Activated T-cell treated with anti-CD3 and anti-CD28 coated beads, Interleukin-2, amount 50 U/mL, for 24 hours (primary cell): ENCODE measurements around the gene ZC3H4.

Experiments used
- DNase-seq: peaks from one replicate; pipeline ENCODE4 v3.0.0-alpha.2; 2020
- H3K27ac Mint-ChIP-seq: 2 replicates; pipeline ENCODE4 v1.8.0; 2020; ENCODE audit warnings: mild to moderate bottlenecking, mixed read lengths
- H3K27me3 Mint-ChIP-seq: 2 replicates; pipeline ENCODE4 v1.8.0; 2020; ENCODE audit warnings: mixed read lengths
- H3K36me3 Mint-ChIP-seq: 2 replicates; pipeline ENCODE4 v1.8.0; 2020; ENCODE audit warnings: low read depth, mixed read lengths
- H3K4me1 Mint-ChIP-seq: 2 replicates; pipeline ENCODE4 v1.8.0; 2020; ENCODE audit warnings: low read depth, mixed read lengths
- H3K4me3 Mint-ChIP-seq: 2 replicates; pipeline ENCODE4 v1.8.0; 2020; ENCODE audit warnings: mild to moderate bottlenecking, moderate library complexity, mixed read lengths
- H3K9me3 Mint-ChIP-seq: 2 replicates; pipeline ENCODE4 v1.8.0; 2020; ENCODE audit warnings: mixed read lengths

ZC3H4 gene

DNA sequence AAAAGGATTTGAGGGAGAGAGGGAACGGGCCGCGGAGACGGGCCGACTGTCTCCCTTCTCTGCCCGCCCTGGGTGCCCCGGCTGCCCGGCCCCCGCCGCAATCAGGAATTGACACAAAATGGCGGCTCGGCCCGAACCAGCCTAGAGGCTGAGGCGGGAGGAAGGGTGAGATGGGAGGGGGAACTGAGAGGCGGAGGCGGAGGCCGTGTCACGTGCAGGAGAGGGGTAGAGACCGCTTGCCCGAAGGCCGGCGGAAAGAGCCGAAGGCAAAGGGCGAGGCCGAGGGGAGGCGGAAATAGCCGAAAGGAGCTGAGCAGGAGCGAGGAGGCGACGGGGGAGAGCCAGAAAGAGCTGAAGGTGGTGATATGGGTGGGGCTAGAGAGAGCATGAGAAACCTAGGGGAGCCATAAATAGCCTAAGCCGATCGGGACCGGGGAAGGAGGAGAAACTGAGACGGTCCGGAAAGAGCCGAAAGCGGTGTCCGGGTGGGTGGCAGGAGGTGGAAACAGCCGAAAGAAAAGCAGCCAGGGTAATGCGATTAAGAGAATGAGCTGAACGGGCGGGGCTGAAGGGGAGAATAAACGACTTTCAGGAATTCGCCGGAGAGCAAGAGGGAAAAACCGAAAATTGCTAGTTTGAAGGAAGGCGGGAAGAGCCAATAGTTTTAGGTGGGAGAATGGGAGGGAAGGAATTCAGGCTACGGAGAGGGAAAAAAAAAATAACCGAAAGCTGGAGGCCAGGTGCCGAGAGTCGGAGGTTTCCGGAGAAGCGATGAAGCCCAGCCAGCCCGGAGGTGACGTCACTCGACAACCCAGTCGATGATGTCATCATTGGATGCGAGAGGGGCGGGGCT, at the start of gene ZC3H4:
Gene ZC3H4, minus strand, starts transcription at position 780 of the 853 bp plus-strand sequence. CDS start 1,192 bp downstream, outside the sequence.
- Mint-ChIP-seq H3K36me3 (peaks cover 44% of the 10 kb centered on the region), H3K4me1 (peaks cover 29% of the 10 kb centered on the region), H3K9me3 (no peaks in the 10 kb centered on the region), H3K4me3 (peak within 1 kb of the TSS; percentile 93), H3K27ac (peak within 1 kb of the TSS; percentile 100), H3K27me3 (no peaks in the 10 kb centered on the region)
- peak; percentile 99 for DNase-seq

GRCh38 chr19:47161876-47162489, 48.4 kb upstream of the ZC3H4 start:
- H3K4me3 Mint-ChIP-seq = no peak overlapping the region
- no peaks in the 10 kb centered on the region for H3K9me3 Mint-ChIP-seq
- H3K4me1 Mint-ChIP-seq = peaks cover 56% of the 10 kb centered on the region
- H3K36me3 Mint-ChIP-seq = peaks cover 78% of the 10 kb centered on the region
- H3K27ac Mint-ChIP-seq = peak overlapping the region; percentile 22
- no peak for DNase-seq
- no peaks in the 10 kb centered on the region for H3K27me3 Mint-ChIP-seq

DNA sequence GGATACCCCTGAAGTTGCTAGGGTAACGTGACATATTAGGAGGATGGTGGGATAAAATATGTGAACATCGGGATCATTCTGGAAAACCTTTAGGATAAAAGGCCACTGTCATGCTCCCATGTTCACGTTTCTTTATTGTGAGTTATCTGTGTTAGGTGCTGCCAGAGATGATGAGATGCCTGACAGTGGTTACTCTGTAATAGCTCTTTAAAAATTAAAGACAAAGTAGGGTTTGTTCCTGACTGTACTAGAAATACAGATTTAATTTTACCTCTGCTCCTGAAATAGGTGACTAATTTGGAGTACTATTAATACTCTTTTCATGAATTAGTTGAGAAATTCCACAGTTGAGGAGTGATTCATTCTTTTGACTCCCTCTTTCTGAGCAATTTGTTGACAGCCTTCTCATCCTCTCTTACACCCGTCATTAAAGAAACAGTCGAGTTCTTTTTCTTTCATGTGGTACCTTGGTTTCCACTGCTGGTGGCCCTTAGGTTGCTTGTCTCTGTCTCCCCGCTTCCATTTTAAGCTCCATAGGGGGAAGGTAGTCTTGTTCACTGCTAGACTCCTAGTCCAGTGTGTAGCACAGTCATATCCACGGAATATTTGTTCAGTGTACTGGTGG, 45.4 kb upstream of the ZC3H4 start:
- H3K27ac Mint-ChIP-seq = peak overlapping the region; percentile 88
- peaks cover 69% of the 10 kb centered on the region for H3K4me1 Mint-ChIP-seq
- H3K4me3 Mint-ChIP-seq = peak overlapping the region; percentile 34
- H3K36me3 Mint-ChIP-seq = peaks cover 83% of the 10 kb centered on the region
- no peaks in the 10 kb centered on the region for H3K27me3 Mint-ChIP-seq
- no peaks in the 10 kb centered on the region for H3K9me3 Mint-ChIP-seq
- no peak for DNase-seq

DNA sequence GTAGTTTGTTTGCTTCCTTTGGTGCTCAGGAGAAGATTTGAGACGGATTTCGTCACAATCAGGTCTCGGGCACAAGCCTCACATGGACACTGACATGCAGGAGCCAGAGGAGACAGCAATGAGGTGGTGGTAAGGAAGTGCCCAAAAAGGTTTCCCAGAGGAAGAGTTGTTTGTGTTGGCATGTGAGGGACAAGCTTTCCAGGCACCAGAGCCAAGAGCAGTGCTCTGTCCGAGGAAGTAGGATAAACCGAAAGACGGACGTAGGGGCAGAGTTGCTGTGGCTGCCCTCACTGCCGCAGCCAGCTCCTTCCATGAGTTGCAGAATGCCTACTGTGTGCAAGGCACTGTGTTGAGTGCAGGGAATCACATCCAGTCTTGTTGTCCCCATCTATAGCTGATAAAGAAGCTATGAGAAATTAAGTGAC, 44.8 kb upstream of the ZC3H4 start:
- no peak for DNase-seq
- no peaks in the 10 kb centered on the region for H3K9me3 Mint-ChIP-seq
- peaks cover 69% of the 10 kb centered on the region for H3K4me1 Mint-ChIP-seq
- H3K27me3 Mint-ChIP-seq = no peaks in the 10 kb centered on the region
- peaks cover 89% of the 10 kb centered on the region for H3K36me3 Mint-ChIP-seq
- H3K4me3 Mint-ChIP-seq = peak overlapping the region; percentile 34
- H3K27ac Mint-ChIP-seq = peak overlapping the region; percentile 88

GRCh38 chr19:47157431-47158321, 44.1 kb upstream of the ZC3H4 start:
- H3K27me3 Mint-ChIP-seq = no peaks in the 10 kb centered on the region
- H3K36me3 Mint-ChIP-seq = peaks cover 93% of the 10 kb centered on the region
- DNase-seq = no peak
- H3K27ac Mint-ChIP-seq = peak overlapping the region; percentile 88
- no peaks in the 10 kb centered on the region for H3K9me3 Mint-ChIP-seq
- peaks cover 74% of the 10 kb centered on the region for H3K4me1 Mint-ChIP-seq
- peak overlapping the region; percentile 55 for H3K4me3 Mint-ChIP-seq

- H3K36me3 Mint-ChIP-seq = peaks cover 93% of the 10 kb centered on the region
- no peak for DNase-seq
- H3K27ac Mint-ChIP-seq = peak overlapping the region; percentile 88
- no peaks in the 10 kb centered on the region for H3K27me3 Mint-ChIP-seq
- peaks cover 72% of the 10 kb centered on the region for H3K4me1 Mint-ChIP-seq
- H3K9me3 Mint-ChIP-seq = no peaks in the 10 kb centered on the region
- peak overlapping the region; percentile 55 for H3K4me3 Mint-ChIP-seq
Measured at GRCh38 chr19:47156861-47157430, 43.4 kb upstream of the ZC3H4 start.

DNA sequence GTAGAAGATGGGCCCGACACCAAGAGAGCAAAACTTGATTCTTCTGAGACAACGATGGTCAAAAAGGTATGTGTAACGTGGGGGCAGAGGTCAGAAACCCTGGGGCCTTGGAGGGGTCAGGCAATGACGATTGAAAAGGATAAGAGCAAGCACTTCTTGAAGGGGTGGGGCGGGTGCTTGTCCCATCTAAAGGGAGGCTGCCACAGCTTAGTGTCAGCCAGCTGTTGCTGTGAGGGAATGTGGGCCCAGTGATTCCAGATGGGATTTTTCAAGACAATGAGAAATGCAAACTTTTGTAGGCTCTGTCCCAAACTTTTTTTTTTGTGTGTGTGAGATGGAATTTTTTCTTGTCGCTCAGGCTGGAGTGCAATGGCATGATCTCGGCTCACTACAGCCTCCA, 41.6 kb upstream of the ZC3H4 start:
- Mint-ChIP-seq H3K36me3 (peaks cover 95% of the 10 kb centered on the region), H3K4me1 (peaks cover 64% of the 10 kb centered on the region), H3K9me3 (no peaks in the 10 kb centered on the region), H3K4me3 (no peak overlapping the region), H3K27ac (no peak overlapping the region), H3K27me3 (no peaks in the 10 kb centered on the region)
- DNase-seq = no peak

- no peaks in the 10 kb centered on the region for H3K9me3 Mint-ChIP-seq
- no peak overlapping the region for H3K4me3 Mint-ChIP-seq
- no peak overlapping the region for H3K27ac Mint-ChIP-seq
- H3K36me3 Mint-ChIP-seq = peaks cover 97% of the 10 kb centered on the region
- peaks cover 58% of the 10 kb centered on the region for H3K4me1 Mint-ChIP-seq
- DNase-seq = no peak
- no peaks in the 10 kb centered on the region for H3K27me3 Mint-ChIP-seq
Measured at GRCh38 chr19:47153266-47153665, 39.7 kb upstream of the ZC3H4 start.

GRCh38 chr19:47152632-47153031, 39.1 kb upstream of the ZC3H4 start:
- peaks cover 56% of the 10 kb centered on the region for H3K4me1 Mint-ChIP-seq
- H3K27ac Mint-ChIP-seq = no peak overlapping the region
- no peaks in the 10 kb centered on the region for H3K9me3 Mint-ChIP-seq
- peaks cover 97% of the 10 kb centered on the region for H3K36me3 Mint-ChIP-seq
- no peak for DNase-seq
- H3K27me3 Mint-ChIP-seq = no peaks in the 10 kb centered on the region
- no peak overlapping the region for H3K4me3 Mint-ChIP-seq

DNA sequence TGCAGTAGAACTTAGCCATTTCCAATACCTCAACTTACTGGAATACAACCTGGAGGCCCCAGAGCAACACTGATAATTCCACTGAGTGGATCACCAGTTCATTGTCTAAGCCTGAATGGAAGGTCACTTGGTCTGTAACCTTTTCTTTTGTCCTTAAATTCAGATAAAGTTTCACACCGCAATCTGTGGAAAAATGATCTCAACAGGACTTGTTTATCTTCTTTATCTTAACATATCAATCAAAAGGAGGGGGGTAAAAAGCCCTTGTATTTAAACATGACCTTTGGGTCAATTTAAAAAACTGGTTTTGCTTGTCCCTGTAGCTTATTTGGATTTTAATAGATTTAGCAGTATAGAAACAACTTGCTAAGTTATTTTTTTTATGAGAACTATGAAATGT, 38.6 kb upstream of the ZC3H4 start:
- H3K4me3 Mint-ChIP-seq = no peak overlapping the region
- no peaks in the 10 kb centered on the region for H3K27me3 Mint-ChIP-seq
- H3K27ac Mint-ChIP-seq = no peak overlapping the region
- H3K4me1 Mint-ChIP-seq = peaks cover 54% of the 10 kb centered on the region
- H3K36me3 Mint-ChIP-seq = peaks cover 95% of the 10 kb centered on the region
- no peaks in the 10 kb centered on the region for H3K9me3 Mint-ChIP-seq
- DNase-seq = no peak

DNA sequence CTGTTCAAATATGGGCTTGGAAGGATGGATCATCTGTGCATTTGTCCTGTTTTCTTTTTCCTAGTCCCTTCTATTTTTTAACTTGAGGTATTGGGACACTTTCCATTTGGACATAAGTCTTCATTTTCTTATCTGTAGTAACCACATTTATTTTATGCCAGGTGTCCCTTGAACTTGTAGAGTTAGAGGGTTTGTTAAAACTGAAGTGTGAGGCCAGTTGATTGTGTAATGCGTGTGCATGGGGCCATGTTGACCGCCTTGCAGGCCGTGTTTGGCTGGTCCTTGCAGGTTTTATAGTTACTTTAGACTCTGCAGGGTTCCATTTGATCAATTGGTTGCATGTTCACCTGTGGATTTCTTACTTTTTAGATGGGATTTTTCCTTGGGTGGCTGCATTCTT, 38.1 kb upstream of the ZC3H4 start:
- no peak for DNase-seq
- H3K27ac Mint-ChIP-seq = peak overlapping the region; percentile 52
- no peaks in the 10 kb centered on the region for H3K9me3 Mint-ChIP-seq
- peaks cover 52% of the 10 kb centered on the region for H3K4me1 Mint-ChIP-seq
- H3K4me3 Mint-ChIP-seq = no peak overlapping the region
- H3K27me3 Mint-ChIP-seq = no peaks in the 10 kb centered on the region
- H3K36me3 Mint-ChIP-seq = peaks cover 95% of the 10 kb centered on the region

GRCh38 chr19:47146920-47147319, 33.3 kb upstream of the ZC3H4 start:
- peaks cover 66% of the 10 kb centered on the region for H3K4me1 Mint-ChIP-seq

GRCh38 chr19:47145639-47146486, 32.3 kb upstream of the ZC3H4 start:
- Mint-ChIP-seq H3K27ac (peak overlapping the region; percentile 90), H3K4me1 (peaks cover 69% of the 10 kb centered on the region), H3K27me3 (no peaks in the 10 kb centered on the region), H3K4me3 (no peak overlapping the region), H3K36me3 (peaks cover 91% of the 10 kb centered on the region), H3K9me3 (no peaks in the 10 kb centered on the region)
- no peak for DNase-seq

More at GRCh38 chr19:47146920-47147319, 33.3 kb upstream of the ZC3H4 start:
- H3K27ac Mint-ChIP-seq = peak overlapping the region; percentile 90
- no peak for DNase-seq
- H3K36me3 Mint-ChIP-seq = peaks cover 93% of the 10 kb centered on the region
- no peaks in the 10 kb centered on the region for H3K9me3 Mint-ChIP-seq
- H3K4me3 Mint-ChIP-seq = no peak overlapping the region
- H3K27me3 Mint-ChIP-seq = no peaks in the 10 kb centered on the region
